ENCODE data around the gene CYTIP. TPM values are rescaled to one million over a fixed set of nuclear protein-coding genes. Genes with fewer than 3 reads are reported as not detected.

CYTIP gene
- total and polyA plus RNA-seq, 9 of the 15 experiments (the other 6 are each of a cell fraction or from before 2014, with no cell fraction given): 0.03 to 0.35 (median 0.26) TPM; not detected in 1

- TF ChIP-seq PATZ1 (CRISPR knock-in tag; IDR thresholded peaks at IDR 0.05; ENCODE audit: borderline replicate concordance) (no peak), MAFK (IDR thresholded peaks at IDR 0.05; ENCODE audit: low read length) (peak; percentile 16; the same call in 1 of the 2 replicates), LARP7 (IDR thresholded peaks at IDR 0.05) (no peak), RCOR1 (IDR thresholded peaks at IDR 0.05; ENCODE audit: borderline replicate concordance in 1 of 2, low read depth in 2 of 2, low read length in 2 of 2) (0 out of 4 replicates have a peak, but pooled peaks of 1 of the 2 experiments have one; percentile 7), CTCFL (IDR thresholded peaks at IDR 0.05; ENCODE audit: borderline replicate concordance, insufficient read depth, low read depth, low read length, poor library complexity, severe bottlenecking) (peak; percentile 66), CREM (IDR thresholded peaks at IDR 0.05; ENCODE audit: low read depth) (0 out of 2 replicates have a peak, but pooled peaks have one; percentile 24), STAG1 (CRISPR knock-in tag; IDR thresholded peaks at IDR 0.05; ENCODE audit: borderline replicate concordance) (peak; percentile 88; the same call in 1 of the 2 replicates), SMC3 (conservative IDR thresholded peaks at IDR 0.05; ENCODE audit: insufficient read depth, low read depth, low read length) (peak; percentile 92), TFAP4 (CRISPR knock-in tag; IDR thresholded peaks at IDR 0.05; ENCODE audit: borderline replicate concordance) (peak; percentile 51; the same call in 1 of the 2 replicates), REST (IDR thresholded peaks at IDR 0.05; ENCODE audit: borderline replicate concordance) (peak; percentile 80), REST (CRISPR knock-in tag; IDR thresholded peaks at IDR 0.05; ENCODE audit: low read depth) (no peak), SMAD4 (CRISPR knock-in tag; conservative IDR thresholded peaks at IDR 0.05) (no peak), JUND (IDR thresholded peaks at IDR 0.05; ENCODE audit: borderline replicate concordance, low read depth, low read length) (peak; percentile 37; the same call in 1 of the 2 replicates), JUND (tag; IDR thresholded peaks at IDR 0.05; ENCODE audit: borderline replicate concordance, low read depth, low read length) (no peak)
Measured at GRCh38 chr2:157492189-157492773, 48.4 kb upstream of the CYTIP start (continued).
